Measurements from ENCODE around the gene VDR.
"Not testable (repeated sequence)": the region's sequence is repeated elsewhere in the genome, so short reads cannot be mapped to it uniquely, and the experiment has no call there.

Gene VDR

GRCh38 chr12:47823422-47824086 is 81.2 kb downstream of the VDR start:
- DNase-seq, result no peak

DNA sequence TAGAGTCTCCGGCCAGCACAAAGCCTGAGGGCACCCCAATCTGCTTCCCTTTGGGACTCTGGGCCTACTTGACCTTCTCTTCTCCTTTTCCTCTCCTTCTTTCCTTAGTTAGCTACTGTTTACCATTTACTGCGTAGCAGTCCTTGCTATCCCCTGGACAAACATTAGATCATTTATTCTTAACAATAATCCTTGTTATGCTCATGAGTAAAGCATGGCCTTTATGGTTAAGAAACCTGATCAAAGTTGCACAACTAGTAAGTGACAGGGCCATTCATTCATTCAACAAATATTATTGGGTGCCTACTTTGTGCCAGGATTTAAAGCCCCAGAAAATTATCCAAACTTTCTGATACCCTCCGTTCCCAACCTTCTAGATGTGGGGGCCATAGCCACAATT is 81.9 kb downstream of the VDR start:
- no peak for DNase-seq

- DNase-seq, result no peak
These were observed 82.4 kb downstream of the VDR start for GRCh38 chr12:47822401-47822800.

GRCh38 chr12:47821346-47821706 is 83.5 kb downstream of the VDR start:
- DNase-seq, result no peak

DNA sequence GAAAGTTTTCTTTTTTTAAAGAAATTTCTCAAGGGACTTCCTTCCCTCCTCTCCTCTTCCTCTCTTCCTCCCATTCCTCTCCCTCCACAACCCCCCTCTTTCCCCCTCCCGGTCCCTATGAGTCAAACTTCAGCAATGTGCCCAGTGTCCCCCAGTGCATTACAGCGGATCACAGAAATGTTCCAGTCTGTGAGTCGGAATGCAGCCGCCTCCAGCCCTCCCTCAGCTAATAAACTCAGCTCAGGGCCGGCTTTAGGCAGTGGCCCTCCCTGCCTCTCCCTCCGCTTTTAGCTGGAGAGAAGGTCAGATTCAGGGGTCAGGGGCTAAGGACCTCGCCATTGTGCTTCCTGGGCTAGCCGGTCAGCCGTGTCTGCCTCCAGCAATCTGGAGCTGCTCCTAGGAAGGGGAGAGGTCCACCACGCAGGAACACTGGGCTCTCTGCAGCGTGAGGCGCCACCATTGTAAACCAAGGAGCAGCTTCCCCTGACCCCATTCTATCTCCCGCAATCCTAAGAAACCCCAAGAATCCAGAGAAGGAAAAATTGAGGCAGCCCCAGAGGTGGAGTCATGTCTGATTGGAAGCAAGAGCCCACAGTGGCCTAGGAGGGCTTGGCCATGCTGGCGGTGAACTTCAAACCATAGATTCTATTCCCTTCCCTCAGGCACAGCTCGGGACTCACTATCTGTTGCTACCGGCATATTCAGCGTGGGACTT is 84.0 kb downstream of the VDR start:
- no peak for DNase-seq

DNA sequence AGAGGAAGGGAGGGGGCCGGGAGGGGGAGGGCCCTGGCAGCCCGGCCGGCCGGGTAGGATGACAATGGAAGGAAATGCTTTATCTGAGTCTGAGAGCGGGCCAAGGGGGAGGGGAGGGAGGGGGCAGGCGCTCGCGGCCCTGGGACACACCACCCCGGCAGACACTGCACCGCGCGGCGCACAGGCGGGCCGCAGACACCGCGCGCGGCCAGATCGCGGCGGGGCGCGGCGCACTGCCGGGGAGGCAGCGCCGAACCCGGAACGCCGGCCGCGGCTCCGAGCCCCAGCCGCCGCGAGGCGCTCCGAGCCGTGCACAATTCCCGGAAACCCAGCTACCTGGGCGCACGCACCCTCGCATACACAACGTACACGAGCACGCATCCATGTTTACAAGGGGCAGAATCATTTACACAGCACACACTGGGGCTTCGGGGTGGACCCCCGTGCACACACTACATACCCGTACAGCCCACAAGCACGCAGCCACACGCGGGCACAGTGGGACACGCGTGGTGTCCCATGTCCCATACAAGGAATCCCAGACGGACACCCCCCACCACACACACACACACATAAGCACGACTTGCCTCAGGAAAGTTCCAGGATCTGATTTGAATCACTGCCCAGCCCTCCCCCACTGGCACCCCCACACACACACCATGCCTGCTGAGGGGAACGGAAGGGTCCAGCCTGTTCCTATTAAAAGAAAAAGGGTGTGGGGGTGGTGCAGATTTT is 84.7 kb downstream of the VDR start, which contains the start of gene HDAC7:
HDAC7 (minus strand) TSS at position 8 of the 735 bp plus-strand sequence. CDS start 118 bp downstream, outside the sequence.
- peak; percentile 32 for DNase-seq

GRCh38 chr12:47819138-47819895 is 85.5 kb downstream of the VDR start:
- no peak for DNase-seq

DNA sequence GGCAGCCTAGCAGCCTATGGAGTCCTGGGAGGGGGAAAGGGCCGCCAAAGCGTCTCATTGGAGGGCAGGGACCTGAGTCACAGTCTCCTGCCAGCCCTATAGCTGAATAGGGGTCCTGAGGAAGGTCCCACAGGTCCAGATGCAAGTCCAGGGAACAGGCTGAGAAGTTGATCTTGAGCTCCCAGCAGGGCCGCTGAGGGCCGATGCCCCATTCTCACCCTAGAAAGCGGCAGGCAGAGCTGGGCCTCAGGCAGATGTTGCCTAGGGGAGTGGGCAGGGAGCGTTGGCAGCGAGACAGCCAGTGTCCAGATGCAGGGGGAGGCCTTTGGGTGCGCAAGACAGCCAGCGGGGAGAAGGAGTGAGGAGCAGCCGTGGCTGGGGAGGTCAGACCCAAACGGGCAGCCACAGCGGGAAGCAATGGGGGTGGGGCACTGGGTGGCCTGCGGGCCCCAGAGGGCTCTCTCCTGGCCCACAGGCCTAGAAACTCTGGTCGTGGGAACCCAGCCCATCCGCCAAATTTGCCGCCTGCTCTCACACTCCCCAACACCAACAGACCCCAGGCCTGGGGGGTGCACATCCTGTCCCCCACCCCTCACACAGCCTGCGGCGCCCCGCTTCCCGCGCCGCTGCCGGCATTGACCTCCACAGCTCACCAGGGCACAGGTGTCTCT is 86.2 kb downstream of the VDR start:
- no peak for DNase-seq

DNA sequence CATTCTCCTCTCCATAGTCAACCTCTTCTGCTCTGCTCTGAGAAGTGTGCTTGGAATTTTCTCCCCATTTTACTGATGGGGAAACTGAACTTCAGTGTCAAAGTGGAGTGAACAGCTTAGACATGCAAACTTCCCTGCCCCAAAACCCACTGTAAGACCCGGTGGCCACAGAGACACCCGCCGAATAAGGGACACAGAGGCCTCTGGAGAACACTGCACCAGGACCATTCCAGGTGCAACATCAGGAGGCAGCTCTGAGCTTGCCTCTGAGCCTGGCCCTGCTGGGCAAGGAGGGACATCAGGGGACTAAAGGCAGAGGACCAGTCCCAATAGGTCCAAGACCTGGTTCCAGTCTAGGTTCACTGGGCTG is 86.8 kb downstream of the VDR start:
- no peak for DNase-seq

DNA sequence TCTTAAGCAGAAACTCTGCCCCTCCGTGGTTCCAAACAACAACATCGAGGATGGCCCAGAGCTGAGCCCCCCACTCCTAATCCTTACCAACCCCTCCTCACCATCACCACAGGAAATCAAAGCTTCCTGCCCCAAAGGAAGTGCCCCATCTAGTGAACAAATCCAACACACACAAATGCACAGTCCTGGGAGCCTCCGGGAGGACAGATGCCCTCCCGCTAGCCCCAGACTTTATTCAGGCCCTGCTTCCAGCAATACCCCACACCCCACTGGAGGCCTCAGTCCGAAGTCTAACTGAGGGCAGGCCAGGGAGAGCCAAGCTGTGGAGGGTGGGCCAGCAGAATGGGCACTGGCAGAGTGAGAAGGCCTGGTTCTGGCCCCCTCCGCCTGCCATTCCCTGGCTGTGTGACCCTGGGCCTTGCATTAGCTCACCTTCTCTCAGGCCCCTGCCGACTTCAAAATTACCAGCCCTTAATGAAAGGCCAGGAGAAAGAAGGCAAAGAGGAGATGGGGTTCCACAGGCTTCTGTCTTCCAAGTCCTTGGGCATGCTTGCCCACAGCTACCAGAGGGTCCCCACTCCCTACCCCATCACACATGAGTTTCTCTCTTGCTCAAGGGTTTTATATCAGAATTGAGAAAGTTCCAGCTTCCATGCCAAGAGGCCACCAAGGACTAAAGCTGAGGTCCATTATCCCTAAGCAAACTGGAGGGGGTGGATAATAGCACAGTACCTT is 87.4 kb downstream of the VDR start:
- DNase-seq, result no peak

DNA sequence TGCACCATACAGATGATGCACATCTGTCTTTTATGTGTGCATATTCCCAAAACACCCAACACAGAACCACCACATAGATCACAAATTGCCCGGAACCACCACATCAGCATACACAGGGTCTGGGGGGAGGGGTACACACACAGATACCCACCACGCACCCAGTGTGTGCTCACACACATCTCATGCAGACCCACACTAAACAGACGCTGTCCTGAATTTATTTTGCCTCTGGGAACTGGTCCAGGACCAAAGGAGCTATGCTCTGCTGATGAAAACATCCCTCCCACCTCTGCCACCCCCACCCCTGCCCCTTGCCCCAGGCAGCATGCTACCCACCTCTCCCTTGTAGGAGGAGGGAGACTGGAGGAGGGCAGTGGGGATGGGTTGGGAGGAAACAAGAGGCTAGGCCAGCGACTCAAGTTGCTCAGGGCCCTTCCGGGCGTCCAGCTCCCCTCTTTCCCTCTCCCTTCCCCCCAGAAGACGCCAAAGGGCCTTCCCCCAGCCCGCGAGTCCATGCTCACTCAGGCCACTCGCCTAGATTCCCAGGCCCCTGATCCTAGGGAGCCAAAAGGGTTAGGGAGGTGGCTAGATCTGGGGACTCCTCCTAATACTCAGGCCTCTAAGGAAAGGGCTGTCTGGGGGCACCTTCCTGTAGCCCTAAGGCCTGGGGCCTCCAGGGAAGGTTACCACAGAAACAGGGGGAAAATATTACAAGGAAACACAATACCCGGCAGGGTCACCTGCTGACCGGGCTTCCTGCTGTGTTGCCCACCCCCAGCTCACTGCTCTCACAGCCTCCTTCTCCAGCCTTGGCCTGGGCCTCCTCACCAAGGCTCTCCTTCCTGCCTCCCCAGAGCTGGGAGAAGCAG is 88.2 kb downstream of the VDR start:
- no peak for DNase-seq

GRCh38 chr12:47815447-47815846 is 89.3 kb downstream of the VDR start:
- DNase-seq, result not testable (repeated sequence)

- no peak for DNase-seq
These were observed 90.1 kb downstream of the VDR start for GRCh38 chr12:47814539-47815170.

GRCh38 chr12:47813511-47814196 is 91.1 kb downstream of the VDR start:
- no peak for DNase-seq

DNA sequence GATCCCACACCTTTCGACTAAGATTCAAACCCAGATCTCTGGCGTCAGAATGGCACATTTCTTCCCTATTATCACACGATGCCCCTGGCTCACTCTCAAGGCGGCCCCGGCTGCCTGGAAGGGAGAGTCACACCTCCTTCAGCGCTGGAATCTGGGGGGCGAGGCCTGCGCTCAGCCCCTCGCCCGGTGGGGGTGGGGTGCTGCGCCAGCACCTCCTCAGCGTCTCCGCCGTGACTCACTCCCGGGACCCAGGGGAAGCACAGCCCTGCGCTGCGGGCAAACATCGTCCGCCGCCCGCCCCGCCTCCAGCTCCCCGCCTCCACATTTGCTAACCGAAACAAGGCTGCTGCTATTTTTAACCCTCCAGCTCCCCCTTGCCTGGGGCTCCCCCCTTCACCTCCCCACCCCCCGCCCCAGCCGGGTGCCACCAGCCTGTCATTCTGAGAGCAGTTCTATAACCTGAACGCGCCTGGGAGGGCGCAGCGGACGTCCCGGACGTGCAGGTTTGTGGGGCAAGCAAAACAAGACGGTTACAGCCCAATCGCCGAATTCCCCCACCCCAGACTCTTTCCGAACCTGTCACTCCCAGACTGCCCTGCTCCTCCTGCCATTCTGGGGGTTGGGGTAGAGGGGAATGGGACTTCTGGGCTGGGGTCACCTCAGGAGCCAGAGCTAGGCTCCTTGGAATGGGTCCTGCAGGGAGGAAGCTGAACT is 91.8 kb downstream of the VDR start:
- DNase-seq, result no peak

- no peak for DNase-seq
These were observed 93.0 kb downstream of the VDR start for GRCh38 chr12:47811581-47812484.

GRCh38 chr12:47811072-47811396 is 93.8 kb downstream of the VDR start:
- no peak for DNase-seq

- not testable (repeated sequence) for DNase-seq
These were observed 95.3 kb downstream of the VDR start for GRCh38 chr12:47809518-47809917.

All from NCI-H1092 treated with DMSO at 0.1 percent for 48 hours (cell line).